ENCODE data around the gene PHF23. TPM values are rescaled to one million over a fixed set of nuclear protein-coding genes. Genes with fewer than 3 reads are reported as not detected.

Gene PHF23
- total RNA-seq, 1 donor from 2014 or later, result 78.0 TPM

- Histone ChIP-seq H3K9ac (ENCODE audit: low read length) (peak overlapping the region; percentile 96), H4K20me1 (ENCODE audit: insufficient read depth, low read length) (peaks cover 36% of the 10 kb centered on the region), H3K79me2 (ENCODE audit: insufficient read depth, low read length) (peaks cover 86% of the 10 kb centered on the region), H3K27me3 (ENCODE audit: insufficient read depth, low read length) (no peaks in the 10 kb centered on the region), H3K9me3 (ENCODE audit: insufficient read depth, low read depth, low read length) (no peaks in the 10 kb centered on the region), H2AFZ (ENCODE audit: low read depth, low read length) (no peak overlapping the region), H3K27ac (ENCODE audit: low read depth, low read length) (peak overlapping the region; percentile 72), H3K36me3 (ENCODE audit: insufficient read depth, low read length) (peaks cover 30% of the 10 kb centered on the region), H3K4me3 (ENCODE audit: insufficient read depth, low read depth, low read length) (peak overlapping the region; percentile 91), H3K4me1 (ENCODE audit: insufficient read depth, low read length) (peaks cover 45% of the 10 kb centered on the region), H3K4me2 (ENCODE audit: low read length) (peak overlapping the region; percentile 85)
- peaks cover 18% of the 10 kb centered on the region for H3K36me3 Mint-ChIP-seq (ENCODE audit: low read depth, unreplicated experiment)
- DNase-seq (ENCODE audit: low read depth) (no peak), FAIRE-seq (no peak)
- TF ChIP-seq EZH2 (IDR thresholded peaks at IDR 0.05; ENCODE audit: insufficient read depth, low read length), result no peak
- no peak for TF ChIP-seq CTCF (IDR thresholded peaks at IDR 0.05; ENCODE audit: insufficient read depth, low read depth, low read length)
- peak overlapping the region; percentile 94 for H3K4me3 Mint-ChIP-seq (ENCODE audit: unreplicated experiment)
- H3K4me1 Mint-ChIP-seq (ENCODE audit: low read depth, unreplicated experiment), result peaks cover 41% of the 10 kb centered on the region
- peak overlapping the region; percentile 80 for H3K27ac Mint-ChIP-seq (ENCODE audit: unreplicated experiment)
- no peaks in the 10 kb centered on the region for H3K27me3 Mint-ChIP-seq (ENCODE audit: low read depth, unreplicated experiment)
- no peaks in the 10 kb centered on the region for H3K9me3 Mint-ChIP-seq (ENCODE audit: unreplicated experiment)
These were observed 1.4 kb downstream of the PHF23 start for GRCh38 chr17:7237761-7238419.

- Mint-ChIP-seq H3K9me3 (ENCODE audit: unreplicated experiment) (no peaks in the 10 kb centered on the region), H3K4me1 (ENCODE audit: low read depth, unreplicated experiment) (peaks cover 42% of the 10 kb centered on the region), H3K27ac (ENCODE audit: unreplicated experiment) (peak overlapping the region; percentile 80), H3K27me3 (ENCODE audit: low read depth, unreplicated experiment) (no peaks in the 10 kb centered on the region), H3K4me3 (ENCODE audit: unreplicated experiment) (peak overlapping the region; percentile 85), H3K36me3 (ENCODE audit: low read depth, unreplicated experiment) (peaks cover 18% of the 10 kb centered on the region)
- Histone ChIP-seq H4K20me1 (ENCODE audit: insufficient read depth, low read length) (peaks cover 39% of the 10 kb centered on the region), H2AFZ (ENCODE audit: low read depth, low read length) (no peak overlapping the region), H3K4me1 (ENCODE audit: insufficient read depth, low read length) (peaks cover 47% of the 10 kb centered on the region), H3K27ac (ENCODE audit: low read depth, low read length) (peak overlapping the region; percentile 72), H3K79me2 (ENCODE audit: insufficient read depth, low read length) (peaks cover 89% of the 10 kb centered on the region), H3K4me2 (ENCODE audit: low read length) (peak overlapping the region; percentile 85), H3K4me3 (ENCODE audit: insufficient read depth, low read depth, low read length) (peak overlapping the region; percentile 59), H3K9me3 (ENCODE audit: insufficient read depth, low read depth, low read length) (no peaks in the 10 kb centered on the region), H3K27me3 (ENCODE audit: insufficient read depth, low read length) (no peaks in the 10 kb centered on the region), H3K9ac (ENCODE audit: low read length) (peak overlapping the region; percentile 96), H3K36me3 (ENCODE audit: insufficient read depth, low read length) (peaks cover 30% of the 10 kb centered on the region)
- FAIRE-seq, result no peak
- no peak for DNase-seq (ENCODE audit: low read depth)
- no peak for TF ChIP-seq EZH2 (IDR thresholded peaks at IDR 0.05; ENCODE audit: insufficient read depth, low read length)
- no peak for TF ChIP-seq CTCF (IDR thresholded peaks at IDR 0.05; ENCODE audit: insufficient read depth, low read depth, low read length)
These were observed 1.9 kb downstream of the PHF23 start for GRCh38 chr17:7237266-7237760.

- no peak overlapping the region for H3K27ac ChIP-seq (ENCODE audit: low read depth, low read length)
- H3K4me1 Mint-ChIP-seq (ENCODE audit: low read depth, unreplicated experiment), result peaks cover 47% of the 10 kb centered on the region
- H4K20me1 ChIP-seq (ENCODE audit: insufficient read depth, low read length), result peaks cover 44% of the 10 kb centered on the region
- no peaks in the 10 kb centered on the region for H3K9me3 ChIP-seq (ENCODE audit: insufficient read depth, low read depth, low read length)
- H3K9me3 Mint-ChIP-seq (ENCODE audit: unreplicated experiment), result no peaks in the 10 kb centered on the region
- peak overlapping the region; percentile 85 for H3K4me2 ChIP-seq (ENCODE audit: low read length)
- TF ChIP-seq EZH2 (IDR thresholded peaks at IDR 0.05; ENCODE audit: insufficient read depth, low read length) (no peak), CTCF (IDR thresholded peaks at IDR 0.05; ENCODE audit: insufficient read depth, low read depth, low read length) (no peak)
- DNase-seq (ENCODE audit: low read depth) (no peak), FAIRE-seq (no peak)
- H3K27me3 ChIP-seq (ENCODE audit: insufficient read depth, low read length), result no peaks in the 10 kb centered on the region
- no peak overlapping the region for H3K4me3 ChIP-seq (ENCODE audit: insufficient read depth, low read depth, low read length)
- no peaks in the 10 kb centered on the region for H3K27me3 Mint-ChIP-seq (ENCODE audit: low read depth, unreplicated experiment)
- H3K79me2 ChIP-seq (ENCODE audit: insufficient read depth, low read length), result peaks cover 90% of the 10 kb centered on the region
- no peak overlapping the region for H2AFZ ChIP-seq (ENCODE audit: low read depth, low read length)
- H3K36me3 Mint-ChIP-seq (ENCODE audit: low read depth, unreplicated experiment), result peaks cover 21% of the 10 kb centered on the region
- peak overlapping the region; percentile 80 for H3K27ac Mint-ChIP-seq (ENCODE audit: unreplicated experiment)
- H3K4me3 Mint-ChIP-seq (ENCODE audit: unreplicated experiment), result peak overlapping the region; percentile 85
- peak overlapping the region; percentile 96 for H3K9ac ChIP-seq (ENCODE audit: low read length)
- peaks cover 51% of the 10 kb centered on the region for H3K4me1 ChIP-seq (ENCODE audit: insufficient read depth, low read length)
- peaks cover 30% of the 10 kb centered on the region for H3K36me3 ChIP-seq (ENCODE audit: insufficient read depth, low read length)
These were observed 2.4 kb downstream of the PHF23 start for GRCh38 chr17:7236808-7237207.
